K562 (cell line): Measurements from ENCODE around the gene PKD1L1.

Experiments
- EGR1 ChIP-seq: fragments of 450-650 bp; conservative IDR thresholded peaks from 2 replicates; pipeline ENCODE4 v1.6.1; 2017; ENCODE audit warnings: mild to moderate bottlenecking
- HEY1 ChIP-seq: fragments of 250-450 bp; sonication (Bioruptor Pico); IDR thresholded peaks from 2 replicates; pipeline ENCODE4 v1.5.0; 2020; ENCODE audit warnings: mild to moderate bottlenecking, moderate library complexity, borderline replicate concordance
- KDM1A ChIP-seq, 2 experiments: fragments of 450-650 bp; IDR thresholded peaks; 2 replicates each; pipeline ENCODE4 v1.6.1; 2016; ENCODE audit warnings: mild to moderate bottlenecking in 2 of 2
- PTBP1 ChIP-seq: fragments of 200-400 bp; formaldehyde crosslinking; IDR thresholded peaks from 2 replicates; pipeline ENCODE4 v1.6.1; 2017; ENCODE audit warnings: low read depth, low read length
- RBM14 ChIP-seq: fragments of 200-400 bp; formaldehyde crosslinking; IDR thresholded peaks from 2 replicates; pipeline ENCODE4 v1.6.1; 2018; ENCODE audit warnings: low read depth, mild to moderate bottlenecking, low read length, moderate library complexity, borderline replicate concordance; ENCODE audit not compliant: insufficient read depth
- SRSF1 ChIP-seq: fragments of 200-400 bp; formaldehyde crosslinking; IDR thresholded peaks from 2 replicates; pipeline ENCODE4 v1.6.1; 2017; ENCODE audit warnings: mild to moderate bottlenecking, low read depth, low read length, moderate library complexity
- TF ChIP-seq, protein P1 (sequence below), 2 experiments: fragments of 450-650 bp; formaldehyde crosslinking in 1 of 2; IDR thresholded peaks; 2 replicates each; pipeline versions ENCODE4 v1.4.0 to v1.6.1; 2014 to 2020; ENCODE audit warnings: mild to moderate bottlenecking in 2 of 2, borderline replicate concordance in 1 of 2, low read depth in 1 of 2
- TF ChIP-seq, protein P2 (sequence below): fragments of 250-450 bp; sonication (Bioruptor Pico); IDR thresholded peaks from 2 replicates; pipeline ENCODE4 v1.8.0; 2021; ENCODE audit warnings: mild to moderate bottlenecking, moderate library complexity

DNA sequence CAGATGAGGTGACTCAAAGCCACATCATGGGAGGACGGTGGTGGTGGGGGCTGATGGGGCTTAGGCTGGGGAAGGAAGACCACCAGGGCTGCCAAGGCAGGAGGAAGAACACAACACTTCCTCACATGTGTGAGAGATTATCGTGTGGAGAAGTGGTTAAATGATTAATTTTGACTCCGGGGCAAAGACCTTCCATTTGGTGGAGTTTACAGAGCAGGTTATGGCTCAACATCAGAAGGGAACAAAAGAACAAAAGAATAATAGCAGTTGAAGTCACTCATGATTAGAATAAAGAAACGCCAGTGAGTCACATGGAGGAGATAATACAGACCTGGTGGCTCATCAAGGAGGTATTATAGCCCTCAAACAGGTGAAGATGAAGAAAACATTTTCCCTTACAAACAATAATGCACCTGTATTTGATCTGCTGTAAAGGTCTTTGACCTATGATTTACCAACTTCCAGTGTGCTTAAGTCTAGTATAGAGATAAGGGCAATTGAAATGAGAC is 170.1 kb downstream of the PKD1L1 start:
- TF ChIP-seq RBM14 (no peak), PTBP1 (no peak), SRSF1 (no peak), EGR1 (no peak), HEY1 (no peak), KDM1A (IDR thresholded peaks at IDR 0.05) (no peak)
- TF ChIP-seq, protein P1, sequence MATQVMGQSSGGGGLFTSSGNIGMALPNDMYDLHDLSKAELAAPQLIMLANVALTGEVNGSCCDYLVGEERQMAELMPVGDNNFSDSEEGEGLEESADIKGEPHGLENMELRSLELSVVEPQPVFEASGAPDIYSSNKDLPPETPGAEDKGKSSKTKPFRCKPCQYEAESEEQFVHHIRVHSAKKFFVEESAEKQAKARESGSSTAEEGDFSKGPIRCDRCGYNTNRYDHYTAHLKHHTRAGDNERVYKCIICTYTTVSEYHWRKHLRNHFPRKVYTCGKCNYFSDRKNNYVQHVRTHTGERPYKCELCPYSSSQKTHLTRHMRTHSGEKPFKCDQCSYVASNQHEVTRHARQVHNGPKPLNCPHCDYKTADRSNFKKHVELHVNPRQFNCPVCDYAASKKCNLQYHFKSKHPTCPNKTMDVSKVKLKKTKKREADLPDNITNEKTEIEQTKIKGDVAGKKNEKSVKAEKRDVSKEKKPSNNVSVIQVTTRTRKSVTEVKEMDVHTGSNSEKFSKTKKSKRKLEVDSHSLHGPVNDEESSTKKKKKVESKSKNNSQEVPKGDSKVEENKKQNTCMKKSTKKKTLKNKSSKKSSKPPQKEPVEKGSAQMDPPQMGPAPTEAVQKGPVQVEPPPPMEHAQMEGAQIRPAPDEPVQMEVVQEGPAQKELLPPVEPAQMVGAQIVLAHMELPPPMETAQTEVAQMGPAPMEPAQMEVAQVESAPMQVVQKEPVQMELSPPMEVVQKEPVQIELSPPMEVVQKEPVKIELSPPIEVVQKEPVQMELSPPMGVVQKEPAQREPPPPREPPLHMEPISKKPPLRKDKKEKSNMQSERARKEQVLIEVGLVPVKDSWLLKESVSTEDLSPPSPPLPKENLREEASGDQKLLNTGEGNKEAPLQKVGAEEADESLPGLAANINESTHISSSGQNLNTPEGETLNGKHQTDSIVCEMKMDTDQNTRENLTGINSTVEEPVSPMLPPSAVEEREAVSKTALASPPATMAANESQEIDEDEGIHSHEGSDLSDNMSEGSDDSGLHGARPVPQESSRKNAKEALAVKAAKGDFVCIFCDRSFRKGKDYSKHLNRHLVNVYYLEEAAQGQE (IDR thresholded peaks at IDR 0.05; ENCODE audit: borderline replicate concordance) = no peak
- TF ChIP-seq, protein P1 (CRISPR knock-in tag; IDR thresholded peaks at IDR 0.05; ENCODE audit: low read depth) = no peak
- TF ChIP-seq, protein P2, sequence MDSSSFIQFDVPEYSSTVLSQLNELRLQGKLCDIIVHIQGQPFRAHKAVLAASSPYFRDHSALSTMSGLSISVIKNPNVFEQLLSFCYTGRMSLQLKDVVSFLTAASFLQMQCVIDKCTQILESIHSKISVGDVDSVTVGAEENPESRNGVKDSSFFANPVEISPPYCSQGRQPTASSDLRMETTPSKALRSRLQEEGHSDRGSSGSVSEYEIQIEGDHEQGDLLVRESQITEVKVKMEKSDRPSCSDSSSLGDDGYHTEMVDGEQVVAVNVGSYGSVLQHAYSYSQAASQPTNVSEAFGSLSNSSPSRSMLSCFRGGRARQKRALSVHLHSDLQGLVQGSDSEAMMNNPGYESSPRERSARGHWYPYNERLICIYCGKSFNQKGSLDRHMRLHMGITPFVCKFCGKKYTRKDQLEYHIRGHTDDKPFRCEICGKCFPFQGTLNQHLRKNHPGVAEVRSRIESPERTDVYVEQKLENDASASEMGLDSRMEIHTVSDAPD (CRISPR knock-in tag) = no peak
